DOHH2 (cell line): ENCODE results near the gene PTGES3.

ENCODE experiments used
- H3F3A ChIP-seq: fragments of 200-600 bp; sonication (generic), shearing (Covaris generic); 2 replicates; pipeline ENCODE4 v1.6.0; 2016; ENCODE audit warnings: antibody characterized with exemption, mild to moderate bottlenecking; ENCODE audit not compliant: control insufficient read depth, insufficient read depth
- H3K27ac ChIP-seq: fragments of 200-600 bp; sonication (generic); 2 replicates; pipeline ENCODE4 v1.5.1; 2014; ENCODE audit warnings: low read depth, mild to moderate bottlenecking, low read length, moderate library complexity
- H3K27me3 ChIP-seq: fragments of 200-600 bp; sonication (generic); 2 replicates; pipeline ENCODE4 v1.6.1; 2014; ENCODE audit warnings: mild to moderate bottlenecking, low read length, mixed read lengths; ENCODE audit not compliant: control insufficient read depth
- H3K36me3 ChIP-seq: fragments of 200-600 bp; sonication (generic); 2 replicates; pipeline ENCODE4 v1.6.1; 2014; ENCODE audit warnings: mild to moderate bottlenecking, low read length, moderate library complexity, mixed read lengths; ENCODE audit not compliant: control insufficient read depth
- H3K4me1 ChIP-seq: fragments of 200-600 bp; sonication (generic); 2 replicates; pipeline ENCODE4 v1.6.1; 2014; ENCODE audit warnings: mild to moderate bottlenecking, low read length, mixed read lengths; ENCODE audit not compliant: control insufficient read depth
- H3K4me2 ChIP-seq: fragments of 200-600 bp; sonication (generic); 2 replicates; pipeline ENCODE4 v1.6.0; 2014; ENCODE audit warnings: mild to moderate bottlenecking, low read length, moderate library complexity
- H3K4me3 ChIP-seq: fragments of 200-600 bp; sonication (generic); 2 replicates; pipeline ENCODE4 v1.5.1; 2014; ENCODE audit warnings: mild to moderate bottlenecking, low read length, mixed read lengths
- H3K79me2 ChIP-seq: fragments of 200-600 bp; sonication (generic); 2 replicates; pipeline ENCODE4 v1.6.1; 2014; ENCODE audit warnings: mild to moderate bottlenecking, low read length, mixed read lengths; ENCODE audit not compliant: control insufficient read depth
- H3K9me2 ChIP-seq: fragments of 200-600 bp; sonication (generic); replicated peaks from 2 replicates; pipeline ENCODE4 v1.6.1; 2014; ENCODE audit warnings: mild to moderate bottlenecking, low read length, mixed read lengths; ENCODE audit not compliant: control insufficient read depth
- H3K9me3 ChIP-seq: fragments of 200-600 bp; sonication (generic); 2 replicates; pipeline ENCODE4 v1.6.1; 2014; ENCODE audit warnings: antibody characterized with exemption, low read length, mixed read lengths; ENCODE audit not compliant: control insufficient read depth, insufficient read depth
- H4K20me1 ChIP-seq: fragments of 200-600 bp; sonication (generic); 2 replicates; pipeline ENCODE4 v1.6.0; 2014; ENCODE audit warnings: low read depth, mild to moderate bottlenecking, antibody characterized with exemption, low read length, moderate library complexity; ENCODE audit not compliant: control insufficient read depth, insufficient read depth
- CTCF ChIP-seq: fragments of 200-600 bp; sonication (generic); IDR thresholded peaks from one replicate; pipeline ENCODE4 v1.5.1; 2014; ENCODE audit warnings: antibody characterized with exemption, mild to moderate bottlenecking, low read depth, low read length; ENCODE audit not compliant: poor library complexity, severe bottlenecking
- EZH2phosphoT487 ChIP-seq: fragments of 200-600 bp; sonication (generic); IDR thresholded peaks from 2 replicates; pipeline ENCODE4 v1.6.1; 2017; ENCODE audit warnings: borderline replicate concordance, mild to moderate bottlenecking, antibody characterized with exemption, low read length, moderate library complexity, mixed read lengths

PTGES3 gene

DNA sequence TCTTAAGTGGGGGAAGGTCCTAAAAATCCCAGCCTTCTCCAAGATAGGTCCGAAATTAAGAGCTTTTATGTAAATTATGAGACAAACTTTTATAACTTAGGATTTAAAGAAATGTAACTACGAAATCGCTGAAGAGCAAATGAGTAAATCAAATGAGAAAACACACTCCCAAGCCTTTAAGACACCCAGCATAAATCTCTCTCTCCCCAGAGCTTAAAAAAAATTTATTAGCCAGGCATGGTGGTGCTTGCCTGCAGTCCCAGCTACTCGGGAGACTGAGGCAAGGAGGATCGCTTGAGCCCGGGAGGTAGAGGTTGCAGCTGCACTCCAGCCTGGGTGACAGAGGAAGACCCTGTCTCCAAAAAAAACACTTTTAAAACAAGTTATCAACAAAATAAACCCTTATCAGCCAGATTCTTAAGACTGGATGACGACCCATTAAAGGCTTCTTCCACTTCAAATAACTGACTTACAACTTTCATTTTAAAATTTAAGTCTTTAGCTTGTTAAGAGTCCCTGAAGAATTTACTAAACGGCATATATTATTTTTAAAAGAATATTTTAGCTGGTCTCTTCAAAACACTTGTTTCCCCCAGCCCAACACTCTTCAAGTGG is 3.2 kb downstream of the PTGES3 start:
- H3K4me3 ChIP-seq = peak overlapping the region; percentile 96
- H3K9me3 ChIP-seq = no peaks in the 10 kb centered on the region
- H3K27ac ChIP-seq = peak overlapping the region; percentile 31; the same call in 1 of the 2 replicates
- H4K20me1 ChIP-seq = peaks cover 36% of the 10 kb centered on the region
- H3K27me3 ChIP-seq = no peaks in the 10 kb centered on the region
- TF ChIP-seq EZH2phosphoT487 = no peak
- TF ChIP-seq CTCF = no peak
- no peaks in the 10 kb centered on the region for H3K9me2 ChIP-seq
- peaks cover 11% of the 10 kb centered on the region for H3F3A ChIP-seq
- H3K4me2 ChIP-seq = peak overlapping the region; percentile 69
- H3K36me3 ChIP-seq = peaks cover 70% of the 10 kb centered on the region
- peaks cover 24% of the 10 kb centered on the region for H3K4me1 ChIP-seq
- peaks cover 96% of the 10 kb centered on the region for H3K79me2 ChIP-seq

DNA sequence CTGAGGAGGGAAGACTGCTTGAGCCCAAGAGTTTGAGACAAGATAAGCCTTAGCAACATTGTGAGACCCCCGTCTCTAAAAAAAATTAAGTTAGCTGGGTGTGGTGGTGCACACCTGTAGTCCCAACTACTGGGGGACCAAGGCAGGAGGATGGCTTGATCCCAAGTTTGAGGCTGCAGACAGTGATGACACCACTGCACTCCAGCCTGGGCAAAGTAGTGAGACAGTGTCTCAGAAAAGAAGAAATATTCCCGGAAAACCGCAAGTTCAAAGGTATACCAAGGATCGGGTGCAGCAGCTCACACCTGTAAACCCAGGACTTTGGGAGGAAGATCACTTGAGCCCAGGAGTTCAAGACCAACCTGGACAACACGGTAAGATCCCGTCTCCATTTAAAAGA is 5.8 kb downstream of the PTGES3 start:
- Histone ChIP-seq H3K4me2 (no peak overlapping the region), H3F3A (peaks cover 11% of the 10 kb centered on the region), H3K4me3 (no peak overlapping the region), H3K27ac (no peak overlapping the region), H3K9me3 (no peaks in the 10 kb centered on the region), H3K36me3 (peaks cover 86% of the 10 kb centered on the region), H3K4me1 (peaks cover 24% of the 10 kb centered on the region), H3K27me3 (no peaks in the 10 kb centered on the region), H4K20me1 (peaks cover 39% of the 10 kb centered on the region), H3K79me2 (peaks cover 100% of the 10 kb centered on the region), H3K9me2 (no peaks in the 10 kb centered on the region)
- TF ChIP-seq CTCF = no peak
- no peak for TF ChIP-seq EZH2phosphoT487

DNA sequence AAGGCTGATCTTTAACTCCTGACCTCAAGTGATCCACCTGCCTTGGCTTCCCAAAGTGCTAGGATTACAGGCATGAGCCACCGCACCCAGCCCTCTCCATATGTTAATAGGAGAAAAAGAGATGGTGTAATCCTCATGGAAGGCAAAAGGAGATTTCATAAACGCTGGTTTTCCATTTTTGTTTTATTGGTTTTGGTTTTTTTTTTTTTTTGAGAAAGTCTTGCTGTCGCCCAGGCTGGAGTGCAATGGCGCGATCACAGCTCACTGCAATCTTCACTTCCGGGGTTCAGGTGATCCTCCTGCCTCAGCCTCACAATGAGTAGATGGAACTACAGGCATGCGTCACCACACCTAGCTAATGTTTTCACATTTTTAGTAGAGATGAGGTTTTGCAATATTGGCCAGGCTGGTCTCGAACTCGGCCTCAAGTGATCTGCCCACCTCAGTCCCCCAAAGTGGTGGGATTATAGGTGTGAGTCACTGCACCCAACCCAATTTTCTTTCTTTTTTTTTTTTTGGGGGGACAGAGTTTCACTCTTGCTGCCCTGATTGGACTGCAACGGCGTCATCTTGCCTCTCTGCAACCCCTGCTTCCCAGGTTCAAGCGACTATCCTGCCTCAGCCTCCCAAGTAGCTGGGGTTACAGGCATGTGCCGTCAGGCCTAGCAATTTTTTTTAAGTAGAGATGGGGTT is 8.1 kb downstream of the PTGES3 start:
- H3K27me3 ChIP-seq = no peaks in the 10 kb centered on the region
- TF ChIP-seq CTCF (no peak), EZH2phosphoT487 (no peak)
- peaks cover 100% of the 10 kb centered on the region for H3K79me2 ChIP-seq
- peaks cover 11% of the 10 kb centered on the region for H3F3A ChIP-seq
- H3K4me2 ChIP-seq = no peak overlapping the region
- H3K4me3 ChIP-seq = no peak overlapping the region
- H3K27ac ChIP-seq = no peak overlapping the region
- H3K36me3 ChIP-seq = peaks cover 82% of the 10 kb centered on the region
- H4K20me1 ChIP-seq = peaks cover 35% of the 10 kb centered on the region
- H3K9me2 ChIP-seq = no peaks in the 10 kb centered on the region
- peaks cover 19% of the 10 kb centered on the region for H3K4me1 ChIP-seq
- H3K9me3 ChIP-seq = no peaks in the 10 kb centered on the region
